ENCODE data around the gene MAPKAPK2.

DNA sequence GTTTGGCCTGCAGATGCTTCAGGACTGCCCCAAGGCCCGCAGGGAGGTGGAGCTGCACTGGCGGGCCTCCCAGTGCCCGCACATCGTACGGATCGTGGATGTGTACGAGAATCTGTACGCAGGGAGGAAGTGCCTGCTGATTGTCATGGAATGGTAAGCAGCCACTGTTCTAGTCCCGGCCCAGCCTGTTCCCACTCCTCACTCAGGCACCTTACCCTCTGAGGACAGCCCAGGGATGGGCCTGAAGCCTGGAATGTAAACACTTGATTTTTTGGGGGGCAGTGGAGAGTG, 43.9 kb downstream of the MAPKAPK2 start:
- TF ChIP-seq, protein P1, sequence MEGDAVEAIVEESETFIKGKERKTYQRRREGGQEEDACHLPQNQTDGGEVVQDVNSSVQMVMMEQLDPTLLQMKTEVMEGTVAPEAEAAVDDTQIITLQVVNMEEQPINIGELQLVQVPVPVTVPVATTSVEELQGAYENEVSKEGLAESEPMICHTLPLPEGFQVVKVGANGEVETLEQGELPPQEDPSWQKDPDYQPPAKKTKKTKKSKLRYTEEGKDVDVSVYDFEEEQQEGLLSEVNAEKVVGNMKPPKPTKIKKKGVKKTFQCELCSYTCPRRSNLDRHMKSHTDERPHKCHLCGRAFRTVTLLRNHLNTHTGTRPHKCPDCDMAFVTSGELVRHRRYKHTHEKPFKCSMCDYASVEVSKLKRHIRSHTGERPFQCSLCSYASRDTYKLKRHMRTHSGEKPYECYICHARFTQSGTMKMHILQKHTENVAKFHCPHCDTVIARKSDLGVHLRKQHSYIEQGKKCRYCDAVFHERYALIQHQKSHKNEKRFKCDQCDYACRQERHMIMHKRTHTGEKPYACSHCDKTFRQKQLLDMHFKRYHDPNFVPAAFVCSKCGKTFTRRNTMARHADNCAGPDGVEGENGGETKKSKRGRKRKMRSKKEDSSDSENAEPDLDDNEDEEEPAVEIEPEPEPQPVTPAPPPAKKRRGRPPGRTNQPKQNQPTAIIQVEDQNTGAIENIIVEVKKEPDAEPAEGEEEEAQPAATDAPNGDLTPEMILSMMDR (optimal IDR thresholded peaks at IDR 0.05 in 1 of 3, IDR thresholded peaks at IDR 0.05 in 1 of 3, conservative IDR thresholded peaks at IDR 0.05 in 1 of 3; ENCODE audit: extremely low read depth in 1 of 3, insufficient read depth in 2 of 3, low read length in 3 of 3) = no peak
- TF ChIP-seq EZH2 (IDR thresholded peaks at IDR 0.05; ENCODE audit: low read length) = no peak
